ENCODE data around the gene MTRR. TPM values are rescaled to one million over a fixed set of nuclear protein-coding genes. Genes with fewer than 3 reads are reported as not detected.

The MTRR gene
- polyA plus RNA-seq, 1 experiment, result 65.4 TPM

DNA sequence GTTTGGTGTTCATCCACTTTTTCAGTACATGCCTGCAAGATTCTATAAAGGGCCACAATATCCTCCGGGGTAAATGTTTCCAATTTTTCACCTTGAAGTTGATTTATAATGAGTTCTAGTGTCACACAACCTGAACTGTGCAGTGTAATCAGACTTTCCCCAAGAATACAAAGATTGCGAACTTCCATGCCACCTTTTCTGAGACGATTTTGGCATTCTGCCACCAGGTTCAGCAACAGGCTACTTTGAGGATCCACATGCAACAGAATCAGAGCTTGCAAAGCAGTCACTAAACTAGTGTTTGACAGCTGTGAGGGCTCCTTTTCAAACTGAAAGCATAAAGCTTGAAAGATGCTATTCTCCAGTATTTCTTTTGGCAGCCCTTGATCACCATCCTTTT is 1.7 kb upstream of the MTRR start:
- POLR2A ChIA-PET, result no interaction called here
- CTCF ChIA-PET, result interaction anchor here (2.4 kb wide), 1 partner anchor 10 kb away, joined by 10 read pairs; no protein-coding TSS in a partner anchor
- H3K36me3 ChIP-seq (ENCODE audit: control insufficient read depth, insufficient read depth, low read length), result 0 out of 2 replicates have a peak, but pooled peaks cover 1% of the 10 kb centered on the region
- DNase-seq (ENCODE audit: low read depth), result no peak
- H3K4me3 ChIP-seq (ENCODE audit: low read depth, low read length), result no peak overlapping the region
- H3K27me3 ChIP-seq (ENCODE audit: control insufficient read depth, insufficient read depth, low read length), result no peaks in the 10 kb centered on the region
- TF ChIP-seq, protein P1, sequence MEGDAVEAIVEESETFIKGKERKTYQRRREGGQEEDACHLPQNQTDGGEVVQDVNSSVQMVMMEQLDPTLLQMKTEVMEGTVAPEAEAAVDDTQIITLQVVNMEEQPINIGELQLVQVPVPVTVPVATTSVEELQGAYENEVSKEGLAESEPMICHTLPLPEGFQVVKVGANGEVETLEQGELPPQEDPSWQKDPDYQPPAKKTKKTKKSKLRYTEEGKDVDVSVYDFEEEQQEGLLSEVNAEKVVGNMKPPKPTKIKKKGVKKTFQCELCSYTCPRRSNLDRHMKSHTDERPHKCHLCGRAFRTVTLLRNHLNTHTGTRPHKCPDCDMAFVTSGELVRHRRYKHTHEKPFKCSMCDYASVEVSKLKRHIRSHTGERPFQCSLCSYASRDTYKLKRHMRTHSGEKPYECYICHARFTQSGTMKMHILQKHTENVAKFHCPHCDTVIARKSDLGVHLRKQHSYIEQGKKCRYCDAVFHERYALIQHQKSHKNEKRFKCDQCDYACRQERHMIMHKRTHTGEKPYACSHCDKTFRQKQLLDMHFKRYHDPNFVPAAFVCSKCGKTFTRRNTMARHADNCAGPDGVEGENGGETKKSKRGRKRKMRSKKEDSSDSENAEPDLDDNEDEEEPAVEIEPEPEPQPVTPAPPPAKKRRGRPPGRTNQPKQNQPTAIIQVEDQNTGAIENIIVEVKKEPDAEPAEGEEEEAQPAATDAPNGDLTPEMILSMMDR (IDR thresholded peaks at IDR 0.05; ENCODE audit: insufficient read depth, low read depth, low read length), result no peak

DNA sequence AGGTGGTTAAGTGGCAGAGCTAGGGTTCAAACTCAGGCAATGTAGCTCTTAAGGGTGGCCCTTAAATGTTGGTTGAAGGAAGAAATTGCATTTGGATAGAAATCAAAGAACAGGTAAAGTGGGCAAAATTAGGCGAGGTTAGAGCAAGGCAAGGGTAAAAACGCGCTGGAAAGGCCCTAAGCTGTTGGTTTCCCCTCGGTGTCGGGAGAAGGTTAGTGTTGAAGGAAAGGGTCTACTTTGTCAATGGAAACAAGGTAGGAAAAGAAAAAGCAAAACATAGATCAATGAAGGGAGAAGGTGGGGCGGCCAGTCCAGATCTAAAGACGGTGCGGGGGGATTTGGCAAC is 548 bp upstream of the MTRR start:
- peak overlapping the region; percentile 92 for H3K4me3 ChIP-seq (ENCODE audit: low read depth, low read length)
- TF ChIP-seq, protein P1 (IDR thresholded peaks at IDR 0.05; ENCODE audit: insufficient read depth, low read depth, low read length), result no peak
- 0 out of 2 replicates have a peak, but pooled peaks cover 1% of the 10 kb centered on the region for H3K36me3 ChIP-seq (ENCODE audit: control insufficient read depth, insufficient read depth, low read length)
- no peak for DNase-seq (ENCODE audit: low read depth)
- CTCF ChIA-PET, result interaction anchor here (1.2 to 2.4 kb wide), 3 partner anchors 11 to 58 kb away, joined by 3 to 10 read pairs (median 3); no protein-coding TSS in a partner anchor
- no peaks in the 10 kb centered on the region for H3K27me3 ChIP-seq (ENCODE audit: control insufficient read depth, insufficient read depth, low read length)
- POLR2A ChIA-PET, result no interaction called here

DNA sequence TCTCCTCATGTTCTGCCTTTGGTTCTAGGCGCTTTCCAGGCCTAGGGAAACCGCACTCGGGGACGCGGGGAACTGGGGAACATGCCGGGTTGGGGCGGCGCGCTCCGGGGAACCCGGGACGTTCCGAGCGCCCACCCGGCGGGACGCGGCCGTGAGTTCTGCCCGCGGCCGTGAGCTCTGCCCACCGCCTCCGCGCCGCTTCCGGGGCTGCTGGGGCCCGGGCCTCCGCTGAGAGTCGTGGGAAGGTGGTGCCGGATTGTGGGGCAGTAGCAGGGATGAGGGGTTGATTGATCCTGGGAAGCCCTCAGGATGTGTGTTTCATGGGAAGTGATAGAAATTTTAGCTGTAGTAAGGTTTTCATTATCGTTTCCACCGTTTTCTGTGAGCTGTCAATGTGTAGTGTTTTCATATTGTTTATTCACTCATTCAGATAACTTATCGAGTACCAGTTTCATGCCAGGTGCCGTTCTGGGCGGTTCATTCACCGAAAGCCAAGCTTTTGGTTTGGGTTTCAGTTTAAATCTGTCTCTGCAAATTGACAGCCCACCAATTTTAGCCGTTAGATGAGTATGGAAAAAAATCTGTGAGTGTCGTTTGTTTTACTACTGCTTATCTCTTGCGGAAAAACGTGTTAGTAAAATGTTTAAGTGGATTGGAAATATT is 657 bp downstream of the MTRR start:
- DNase-seq (ENCODE audit: low read depth), result no peak
- no peaks in the 10 kb centered on the region for H3K27me3 ChIP-seq (ENCODE audit: control insufficient read depth, insufficient read depth, low read length)
- CTCF ChIA-PET, result interaction anchor here (0.9 to 1.7 kb wide), 3 partner anchors 9 to 57 kb away, joined by 3 read pairs; no protein-coding TSS in a partner anchor
- POLR2A ChIA-PET, result no interaction called here
- H3K4me3 ChIP-seq (ENCODE audit: low read depth, low read length), result peak overlapping the region; percentile 92
- H3K36me3 ChIP-seq (ENCODE audit: control insufficient read depth, insufficient read depth, low read length), result 0 out of 2 replicates have a peak, but pooled peaks cover 1% of the 10 kb centered on the region
- TF ChIP-seq, protein P1 (IDR thresholded peaks at IDR 0.05; ENCODE audit: insufficient read depth, low read depth, low read length), result no peak

DNA sequence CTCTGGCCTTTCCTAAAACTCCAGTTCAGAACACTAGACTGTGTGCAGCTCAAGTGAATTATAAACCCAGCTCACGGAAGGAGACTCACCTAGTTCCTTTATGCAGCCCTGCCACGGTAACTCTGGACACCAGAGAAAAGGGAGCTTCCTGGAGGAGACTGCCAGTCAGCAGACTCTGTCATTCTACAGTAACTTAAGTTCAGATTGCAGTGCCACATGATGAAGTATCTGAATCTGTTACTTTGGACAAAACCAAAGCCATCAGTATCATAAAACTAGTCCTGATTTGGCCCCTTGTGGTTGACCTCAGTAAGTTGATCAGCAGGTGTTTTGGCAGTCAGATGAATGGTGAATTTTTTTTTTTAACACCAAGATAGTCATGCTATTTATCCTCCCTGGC is 2.7 kb downstream of the MTRR start:
- no peak for DNase-seq (ENCODE audit: low read depth)
- POLR2A ChIA-PET, result no interaction called here
- CTCF ChIA-PET, result interaction anchor here (0.6 to 1.8 kb wide), 3 partner anchors 10 to 1605 kb away, joined by 3 to 16 read pairs (median 4); no protein-coding TSS in a partner anchor
- Histone ChIP-seq H3K36me3 (ENCODE audit: control insufficient read depth, insufficient read depth, low read length) (peaks cover 2% of the 10 kb centered on the region; the same call in 1 of the 2 replicates), H3K27me3 (ENCODE audit: control insufficient read depth, insufficient read depth, low read length) (no peaks in the 10 kb centered on the region), H3K4me3 (ENCODE audit: low read depth, low read length) (no peak overlapping the region)
- TF ChIP-seq, protein P1 (IDR thresholded peaks at IDR 0.05; ENCODE audit: insufficient read depth, low read depth, low read length), result no peak

DNA sequence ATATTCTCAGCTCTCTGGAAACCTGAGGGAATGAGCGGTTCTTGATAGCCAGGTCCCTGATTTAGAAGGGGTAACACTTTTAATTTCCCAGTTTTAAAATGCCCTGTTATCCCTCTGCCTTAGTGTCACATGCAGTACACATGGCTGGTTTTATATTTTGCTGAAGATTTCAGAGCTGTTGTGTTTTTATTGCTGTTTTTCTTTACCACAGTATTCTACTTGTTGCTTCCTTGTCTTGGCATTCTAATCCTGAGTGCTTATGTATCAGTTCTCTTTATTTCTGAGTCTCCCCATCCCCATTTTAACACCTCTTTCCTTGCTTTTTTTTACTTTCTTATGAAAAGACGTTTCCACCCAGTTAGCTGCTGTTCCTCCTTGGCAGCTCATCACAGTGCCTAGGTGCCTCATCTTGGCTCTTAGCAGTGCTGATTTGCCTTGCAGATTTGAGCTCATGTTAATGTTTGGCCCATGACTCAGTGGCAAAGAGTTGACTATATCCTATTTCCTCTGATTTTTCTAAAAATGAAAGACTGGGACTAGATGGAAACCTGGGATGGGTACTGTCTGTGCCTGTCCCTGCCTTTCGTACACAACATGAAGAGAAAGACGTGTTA is 3.7 kb downstream of the MTRR start:
- Histone ChIP-seq H3K27me3 (ENCODE audit: control insufficient read depth, insufficient read depth, low read length) (no peaks in the 10 kb centered on the region), H3K36me3 (ENCODE audit: control insufficient read depth, insufficient read depth, low read length) (peaks cover 2% of the 10 kb centered on the region; the same call in 1 of the 2 replicates), H3K4me3 (ENCODE audit: low read depth, low read length) (no peak overlapping the region)
- ChIA-PET POLR2A (no interaction called here), CTCF (interaction anchor here (0.6 to 1.8 kb wide), 4 partner anchors 9 to 347 kb away, joined by 3 to 16 read pairs (median 4); no protein-coding TSS in a partner anchor)
- DNase-seq (ENCODE audit: low read depth), result no peak
- TF ChIP-seq, protein P1 (IDR thresholded peaks at IDR 0.05; ENCODE audit: insufficient read depth, low read depth, low read length), result no peak

Data from BJ (cell line).